Measurements from ENCODE around the gene TFB2M. TPM values are rescaled to one million over a fixed set of nuclear protein-coding genes. Genes with fewer than 3 reads are reported as not detected.
A peak's percentile ranks its signal among the peaks of the same experiment; 100 is the strongest.

Gene TFB2M
- total RNA-seq, 1 donor from 2014 or later: 16.8 TPM

- FAIRE-seq (no peak), DNase-seq (ENCODE audit: low read depth) (peak; percentile 52)
- H3K27me3 ChIP-seq (ENCODE audit: control insufficient read depth, insufficient read depth, low read length): no peaks in the 10 kb centered on the region
- no peaks in the 10 kb centered on the region for H3K36me3 ChIP-seq (ENCODE audit: control insufficient read depth, insufficient read depth, low read length)
- H3K4me3 ChIP-seq (ENCODE audit: low read depth, low read length): no peak overlapping the region
- no peak for TF ChIP-seq CTCF (IDR thresholded peaks at IDR 0.05; ENCODE audit: insufficient read depth, low read length, severe bottlenecking)
Observed at GRCh38 chr1:246587606-246588005, 21.5 kb upstream of the TFB2M start.

DNA sequence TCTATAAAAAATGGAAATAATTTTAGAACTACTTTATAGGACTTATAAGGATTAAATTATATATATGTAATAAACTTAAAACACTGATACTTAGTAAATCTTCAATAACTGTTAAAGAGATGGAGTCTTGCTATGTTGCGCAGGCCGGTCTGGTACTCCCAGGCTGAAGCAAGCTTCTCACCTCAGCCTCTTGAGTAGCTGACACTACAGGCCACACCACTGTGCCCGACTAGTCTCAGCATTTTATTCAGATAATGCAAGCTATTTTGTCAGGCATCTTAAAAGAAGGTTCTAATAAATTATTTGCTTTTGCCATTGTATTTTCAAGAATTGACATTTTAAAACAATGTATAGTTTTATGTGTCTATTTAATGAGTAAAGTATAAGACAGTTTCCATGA is 21.0 kb upstream of the TFB2M start:
- no peak for DNase-seq (ENCODE audit: low read depth)
- H3K4me3 ChIP-seq (ENCODE audit: low read depth, low read length): no peak overlapping the region
- H3K27me3 ChIP-seq (ENCODE audit: control insufficient read depth, insufficient read depth, low read length): no peaks in the 10 kb centered on the region

GRCh38 chr1:246583448-246584185 is 17.6 kb upstream of the TFB2M start:
- no peak for TF ChIP-seq CTCF (IDR thresholded peaks at IDR 0.05; ENCODE audit: insufficient read depth, low read length, severe bottlenecking)
- Histone ChIP-seq H3K4me3 (ENCODE audit: low read depth, low read length) (no peak overlapping the region), H3K36me3 (ENCODE audit: control insufficient read depth, insufficient read depth, low read length) (no peaks in the 10 kb centered on the region), H3K27me3 (ENCODE audit: control insufficient read depth, insufficient read depth, low read length) (no peaks in the 10 kb centered on the region)
- FAIRE-seq (no peak), DNase-seq (ENCODE audit: low read depth) (no peak)

More for the DNA sequence above, 21.0 kb upstream of the TFB2M start:
- TF ChIP-seq CTCF (IDR thresholded peaks at IDR 0.05; ENCODE audit: insufficient read depth, low read length, severe bottlenecking): no peak
- H3K36me3 ChIP-seq (ENCODE audit: control insufficient read depth, insufficient read depth, low read length): no peaks in the 10 kb centered on the region
- no peak for FAIRE-seq

DNA sequence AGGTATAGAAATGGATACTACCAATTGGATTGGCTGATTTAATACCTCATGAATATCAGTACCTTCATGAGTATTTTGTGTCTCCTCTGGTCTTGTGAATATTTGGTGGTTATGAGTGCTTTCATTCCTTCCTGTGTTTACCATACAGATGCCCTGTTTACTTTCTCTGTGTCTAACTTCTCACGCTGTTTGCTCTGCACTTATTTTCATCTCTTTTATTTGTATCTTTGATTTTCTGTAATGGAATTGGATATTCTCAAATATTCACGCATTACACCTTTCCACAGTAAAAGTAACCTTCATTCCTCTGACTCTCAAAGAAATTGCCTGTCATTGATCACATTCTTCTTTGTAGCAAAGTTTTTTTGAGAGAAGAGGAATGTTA is 17.0 kb upstream of the TFB2M start:
- DNase-seq (ENCODE audit: low read depth) (no peak), FAIRE-seq (no peak)
- Histone ChIP-seq H3K4me3 (ENCODE audit: low read depth, low read length) (no peak overlapping the region), H3K36me3 (ENCODE audit: control insufficient read depth, insufficient read depth, low read length) (no peaks in the 10 kb centered on the region), H3K27me3 (ENCODE audit: control insufficient read depth, insufficient read depth, low read length) (no peaks in the 10 kb centered on the region)
- no peak for TF ChIP-seq CTCF (IDR thresholded peaks at IDR 0.05; ENCODE audit: insufficient read depth, low read length, severe bottlenecking)

- no peak overlapping the region for H3K4me3 ChIP-seq (ENCODE audit: low read depth, low read length)
- FAIRE-seq (no peak), DNase-seq (ENCODE audit: low read depth) (no peak)
- TF ChIP-seq CTCF (IDR thresholded peaks at IDR 0.05; ENCODE audit: insufficient read depth, low read length, severe bottlenecking): no peak
- H3K27me3 ChIP-seq (ENCODE audit: control insufficient read depth, insufficient read depth, low read length): no peaks in the 10 kb centered on the region
- H3K36me3 ChIP-seq (ENCODE audit: control insufficient read depth, insufficient read depth, low read length): no peaks in the 10 kb centered on the region
Observed at GRCh38 chr1:246582301-246583055, 16.4 kb upstream of the TFB2M start.

Data from bronchial epithelial cell (primary cell).